ENCODE results near the gene SLC25A4. TPM values are rescaled to one million over a fixed set of nuclear protein-coding genes. Genes with fewer than 3 reads are reported as not detected.

Gene SLC25A4
- total and polyA plus RNA-seq, 2 donors (not counting 3 experiments of a cell fraction or from before 2014, with no cell fraction given) = 13.5 to 13.7 TPM

DNA sequence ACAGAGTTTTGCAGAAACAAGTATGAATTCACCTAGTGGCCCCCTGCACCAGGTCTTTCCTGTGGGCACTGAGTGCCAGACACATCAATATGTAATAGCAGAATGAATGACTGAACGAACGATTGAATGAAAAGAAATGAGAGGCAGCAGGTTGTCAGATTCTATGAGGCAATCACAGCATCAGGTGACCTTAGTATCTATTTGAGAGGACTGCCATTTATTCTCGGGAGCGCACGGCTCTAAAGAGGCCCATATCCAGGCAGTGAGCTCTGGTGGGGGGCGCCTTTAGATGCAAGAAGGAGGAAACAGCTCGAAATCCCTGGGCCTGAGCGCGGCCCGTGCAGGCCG lies 528 bp upstream of the SLC25A4 start:
- Histone ChIP-seq H4K20me1 (replicated peaks; ENCODE audit: control insufficient read depth, extremely low read depth, insufficient read depth, low read length) (no peaks in the 10 kb centered on the region), H2AFZ (ENCODE audit: low read depth, low read length) (peak overlapping the region; percentile 93), H3K9me1 (replicated peaks; ENCODE audit: control insufficient read depth, extremely low read depth, insufficient read depth, low read length) (no peaks in the 10 kb centered on the region), H3K4me2 (ENCODE audit: insufficient read depth, low read length) (peak overlapping the region; percentile 84), H3K4me3 (replicated peaks in 1 of 3; ENCODE audit: insufficient read depth in 1 of 3, low read depth in 1 of 3, low read length in 3 of 3) (peak overlapping the region; percentile 52 to 75 (median 69)), H3K27me3 (ENCODE audit: control insufficient read depth in 2 of 2, insufficient read depth in 2 of 2, low read length in 2 of 2) (no peaks in the 10 kb centered on the region), H3K27ac (ENCODE audit: insufficient read depth, low read depth, low read length) (no peak overlapping the region), H3K4me1 (ENCODE audit: control insufficient read depth, extremely low read depth, insufficient read depth, low read length) (peaks cover 13% of the 10 kb centered on the region), H3K36me3 (ENCODE audit: control insufficient read depth in 2 of 2, extremely low read depth in 1 of 2, insufficient read depth in 2 of 2, low read length in 2 of 2) (no peaks in the 10 kb centered on the region), H3K79me2 (ENCODE audit: control insufficient read depth, insufficient read depth, low read length) (no peaks in the 10 kb centered on the region), H3K9ac (replicated peaks; ENCODE audit: extremely low read depth, insufficient read depth, low read length) (peak overlapping the region; percentile 28), H3K9me3 (replicated peaks; ENCODE audit: control insufficient read depth, insufficient read depth, low read length) (no peaks in the 10 kb centered on the region)
- ChIA-PET POLR2A (interaction anchor here (1.0 to 1.1 kb wide), 2 partner anchors 8 to 42 kb away, joined by 3 read pairs; no protein-coding TSS in a partner anchor), CTCF (interaction anchor here (1.0 to 2.7 kb wide), 8 partner anchors 8 to 895 kb away, joined by 3 to 16 read pairs (median 3); no protein-coding TSS in a partner anchor)
- TF ChIP-seq GATA2 (IDR thresholded peaks at IDR 0.05; ENCODE audit: insufficient read depth, insufficient read length, low read depth, low read length) = no peak
- no peak for TF ChIP-seq POLR2AphosphoS5 (IDR thresholded peaks at IDR 0.05; ENCODE audit: insufficient read depth, low read depth, low read length)
- TF ChIP-seq, protein P1, sequence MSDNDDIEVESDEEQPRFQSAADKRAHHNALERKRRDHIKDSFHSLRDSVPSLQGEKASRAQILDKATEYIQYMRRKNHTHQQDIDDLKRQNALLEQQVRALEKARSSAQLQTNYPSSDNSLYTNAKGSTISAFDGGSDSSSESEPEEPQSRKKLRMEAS (IDR thresholded peaks at IDR 0.05; ENCODE audit: insufficient read depth, insufficient read length) = no peak
- intact Hi-C loops (cut with micrococcal nuclease) = loop anchor here (2.0 to 10.0 kb wide), 5 partner anchors 60 to 895 kb away; partner anchors contain the start of genes CASP3, CFAP97 and PRIMPOL
- BruUV-seq (replicated peaks) = no TSS peak
- FAIRE-seq (no peak), DNase-seq (ENCODE audit: low read depth, low spot score) (no peak)
- dilution Hi-C loops (cut with MboI; ENCODE audit: extremely low pct_ligation_motif_present, low sequenced_read_pairs) = no loop called here

DNA sequence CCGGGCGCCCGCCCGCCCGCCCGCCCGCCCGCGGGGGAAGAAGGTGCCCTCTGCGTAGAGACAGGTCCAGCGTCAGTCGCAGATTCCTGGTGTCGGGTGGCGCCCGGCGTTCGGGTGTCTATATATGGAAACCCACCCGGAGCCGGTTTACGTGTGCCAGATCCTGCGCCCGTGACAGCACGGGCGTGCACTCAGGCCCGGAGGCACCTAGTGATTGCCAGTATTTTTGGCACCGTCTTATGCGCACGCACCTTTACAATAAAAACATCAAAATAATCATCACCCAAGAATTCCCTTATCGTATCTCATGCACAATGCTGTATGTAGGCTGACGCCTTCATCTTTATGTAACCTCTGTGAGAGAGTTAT lies 519 bp downstream of the SLC25A4 start:
- FAIRE-seq = no peak
- BruUV-seq (replicated peaks) = no TSS peak
- CTCF ChIA-PET = interaction anchor here (0.6 to 2.7 kb wide), 7 partner anchors 9 to 1833 kb away, joined by 3 to 16 read pairs (median 3); no protein-coding TSS in a partner anchor
- intact Hi-C loops (cut with micrococcal nuclease) = loop anchor here (2.0 to 10.0 kb wide), 5 partner anchors 59 to 894 kb away; partner anchors contain the start of genes CASP3, CFAP97 and PRIMPOL
- Histone ChIP-seq H3K9me3 (replicated peaks; ENCODE audit: control insufficient read depth, insufficient read depth, low read length) (no peaks in the 10 kb centered on the region), H3K4me3 (replicated peaks in 1 of 3; ENCODE audit: insufficient read depth in 1 of 3, low read depth in 1 of 3, low read length in 3 of 3) (peak overlapping the region; percentile 52 to 75 (median 69)), H3K4me2 (ENCODE audit: insufficient read depth, low read length) (peak overlapping the region; percentile 84), H2AFZ (ENCODE audit: low read depth, low read length) (peak overlapping the region; percentile 93), H4K20me1 (replicated peaks; ENCODE audit: control insufficient read depth, extremely low read depth, insufficient read depth, low read length) (no peaks in the 10 kb centered on the region), H3K9ac (replicated peaks; ENCODE audit: extremely low read depth, insufficient read depth, low read length) (peak overlapping the region; percentile 58), H3K27me3 (ENCODE audit: control insufficient read depth in 2 of 2, insufficient read depth in 2 of 2, low read length in 2 of 2) (no peaks in the 10 kb centered on the region), H3K9me1 (replicated peaks; ENCODE audit: control insufficient read depth, extremely low read depth, insufficient read depth, low read length) (no peaks in the 10 kb centered on the region), H3K27ac (ENCODE audit: insufficient read depth, low read depth, low read length) (no peak overlapping the region), H3K4me1 (ENCODE audit: control insufficient read depth, extremely low read depth, insufficient read depth, low read length) (peaks cover 10% of the 10 kb centered on the region), H3K79me2 (ENCODE audit: control insufficient read depth, insufficient read depth, low read length) (no peaks in the 10 kb centered on the region), H3K36me3 (ENCODE audit: control insufficient read depth in 2 of 2, extremely low read depth in 1 of 2, insufficient read depth in 2 of 2, low read length in 2 of 2) (no peaks in the 10 kb centered on the region)
- POLR2A ChIA-PET = interaction anchor here (0.6 kb wide), 1 partner anchor 14 kb away, joined by 3 read pairs; no protein-coding TSS in a partner anchor
- no peak for TF ChIP-seq FOS (IDR thresholded peaks at IDR 0.05; ENCODE audit: borderline replicate concordance, insufficient read depth, low read length)
- TF ChIP-seq, protein P1 (IDR thresholded peaks at IDR 0.05; ENCODE audit: insufficient read depth, insufficient read length) = no peak
- no peak for TF ChIP-seq JUN (IDR thresholded peaks at IDR 0.05; ENCODE audit: borderline replicate concordance, insufficient read depth, insufficient read length, low read depth)
- no peak for TF ChIP-seq POLR2AphosphoS5 (IDR thresholded peaks at IDR 0.05; ENCODE audit: insufficient read depth, low read depth, low read length)
- TF ChIP-seq, protein P2, sequence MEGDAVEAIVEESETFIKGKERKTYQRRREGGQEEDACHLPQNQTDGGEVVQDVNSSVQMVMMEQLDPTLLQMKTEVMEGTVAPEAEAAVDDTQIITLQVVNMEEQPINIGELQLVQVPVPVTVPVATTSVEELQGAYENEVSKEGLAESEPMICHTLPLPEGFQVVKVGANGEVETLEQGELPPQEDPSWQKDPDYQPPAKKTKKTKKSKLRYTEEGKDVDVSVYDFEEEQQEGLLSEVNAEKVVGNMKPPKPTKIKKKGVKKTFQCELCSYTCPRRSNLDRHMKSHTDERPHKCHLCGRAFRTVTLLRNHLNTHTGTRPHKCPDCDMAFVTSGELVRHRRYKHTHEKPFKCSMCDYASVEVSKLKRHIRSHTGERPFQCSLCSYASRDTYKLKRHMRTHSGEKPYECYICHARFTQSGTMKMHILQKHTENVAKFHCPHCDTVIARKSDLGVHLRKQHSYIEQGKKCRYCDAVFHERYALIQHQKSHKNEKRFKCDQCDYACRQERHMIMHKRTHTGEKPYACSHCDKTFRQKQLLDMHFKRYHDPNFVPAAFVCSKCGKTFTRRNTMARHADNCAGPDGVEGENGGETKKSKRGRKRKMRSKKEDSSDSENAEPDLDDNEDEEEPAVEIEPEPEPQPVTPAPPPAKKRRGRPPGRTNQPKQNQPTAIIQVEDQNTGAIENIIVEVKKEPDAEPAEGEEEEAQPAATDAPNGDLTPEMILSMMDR (IDR thresholded peaks at IDR 0.05; ENCODE audit: extremely low read depth in 1 of 2, insufficient read depth in 1 of 2, low read depth in 1 of 2, low read length in 2 of 2) = no peak
- TF ChIP-seq MYC (IDR thresholded peaks at IDR 0.05; ENCODE audit: low read depth, low read length) = no peak
- TF ChIP-seq GATA2 (IDR thresholded peaks at IDR 0.05; ENCODE audit: insufficient read depth, insufficient read length, low read depth, low read length) = no peak
- DNase-seq (ENCODE audit: low read depth, low spot score) = peak; percentile 24
- dilution Hi-C loops (cut with MboI; ENCODE audit: extremely low pct_ligation_motif_present, low sequenced_read_pairs) = no loop called here

All from endothelial cell of umbilical vein (primary cell).